Stimulated activated CD4-positive, alpha-beta T cell treated with anti-CD3 and anti-CD28 coated beads, Interleukin-2, amount 100 ng/mL, for 4 hours (primary cell): ENCODE results near the gene SLC39A7.
"Not testable (repeated sequence)": the region's sequence is repeated elsewhere in the genome, so short reads cannot be mapped to it uniquely, and the experiment has no call there.

Experiments used
- DNase-seq: peaks from one replicate; pipeline ENCODE4 v3.0.0-alpha.2; 2020; ENCODE audit warnings: low read depth

The SLC39A7 gene

GRCh38 chr6:33205191-33206026 lies 4.7 kb downstream of the SLC39A7 start:
- no peak for DNase-seq

- no peak for DNase-seq
Measured at GRCh38 chr6:33206027-33206863, 5.6 kb downstream of the SLC39A7 start.

GRCh38 chr6:33206864-33207551 lies 6.3 kb downstream of the SLC39A7 start:
- no peak for DNase-seq

- DNase-seq, result no peak
Measured at GRCh38 chr6:33207552-33208090, 7.0 kb downstream of the SLC39A7 start.

GRCh38 chr6:33208091-33208967 lies 7.7 kb downstream of the SLC39A7 start, which contains the start of gene RING1:
Gene RING1 (plus strand): TSS chr6:33208500. CDS start chr6:33208823, 323 bp downstream.
- DNase-seq, result peak; percentile 84

GRCh38 chr6:33209856-33210255 lies 9.2 kb downstream of the SLC39A7 start:
- DNase-seq, result no peak

- DNase-seq, result no peak
Measured at GRCh38 chr6:33211136-33211535, 10.5 kb downstream of the SLC39A7 start.

- no peak for DNase-seq
Measured at GRCh38 chr6:33211666-33212422, 11.2 kb downstream of the SLC39A7 start.

GRCh38 chr6:33212857-33213165 lies 12.1 kb downstream of the SLC39A7 start:
- DNase-seq, result no peak

- DNase-seq, result no peak
Measured at GRCh38 chr6:33213166-33213988, 12.7 kb downstream of the SLC39A7 start.

- DNase-seq, result no peak
Measured at GRCh38 chr6:33213989-33214335, 13.3 kb downstream of the SLC39A7 start.

- DNase-seq, result no peak
Measured at GRCh38 chr6:33215271-33216116, 14.8 kb downstream of the SLC39A7 start.

GRCh38 chr6:33216117-33216649 lies 15.5 kb downstream of the SLC39A7 start:
- DNase-seq, result no peak

GRCh38 chr6:33217246-33217645 lies 16.6 kb downstream of the SLC39A7 start:
- DNase-seq, result no peak

GRCh38 chr6:33217681-33218080 lies 17.0 kb downstream of the SLC39A7 start:
- DNase-seq, result no peak

- DNase-seq, result not testable (repeated sequence)
Measured at GRCh38 chr6:33226503-33227120, 25.9 kb downstream of the SLC39A7 start.

- no peak for DNase-seq
Measured at GRCh38 chr6:33235221-33235634, 34.6 kb downstream of the SLC39A7 start.

- no peak for DNase-seq
Measured at GRCh38 chr6:33236328-33236727, 35.7 kb downstream of the SLC39A7 start.
